Dermis blood vessel endothelial cell (primary cell): Measurements from ENCODE around the gene CPEB4. TPM values are rescaled to one million over a fixed set of nuclear protein-coding genes. Genes with fewer than 3 reads are reported as not detected.

Experiments used
- DNase-seq: peaks from one replicate; pipeline ENCODE4 v3.0.0; 2010
- total RNA-seq: library from RNA; depleted of rRNA; stranded (reverse); fragments of >200 nt; gene quantifications from 2 replicates; pipeline ENCODE4 v1.2.3, GENCODE V29; 2014

CPEB4 gene
- 16.8 and 18.0 TPM in 2 replicates for total RNA-seq

DNA sequence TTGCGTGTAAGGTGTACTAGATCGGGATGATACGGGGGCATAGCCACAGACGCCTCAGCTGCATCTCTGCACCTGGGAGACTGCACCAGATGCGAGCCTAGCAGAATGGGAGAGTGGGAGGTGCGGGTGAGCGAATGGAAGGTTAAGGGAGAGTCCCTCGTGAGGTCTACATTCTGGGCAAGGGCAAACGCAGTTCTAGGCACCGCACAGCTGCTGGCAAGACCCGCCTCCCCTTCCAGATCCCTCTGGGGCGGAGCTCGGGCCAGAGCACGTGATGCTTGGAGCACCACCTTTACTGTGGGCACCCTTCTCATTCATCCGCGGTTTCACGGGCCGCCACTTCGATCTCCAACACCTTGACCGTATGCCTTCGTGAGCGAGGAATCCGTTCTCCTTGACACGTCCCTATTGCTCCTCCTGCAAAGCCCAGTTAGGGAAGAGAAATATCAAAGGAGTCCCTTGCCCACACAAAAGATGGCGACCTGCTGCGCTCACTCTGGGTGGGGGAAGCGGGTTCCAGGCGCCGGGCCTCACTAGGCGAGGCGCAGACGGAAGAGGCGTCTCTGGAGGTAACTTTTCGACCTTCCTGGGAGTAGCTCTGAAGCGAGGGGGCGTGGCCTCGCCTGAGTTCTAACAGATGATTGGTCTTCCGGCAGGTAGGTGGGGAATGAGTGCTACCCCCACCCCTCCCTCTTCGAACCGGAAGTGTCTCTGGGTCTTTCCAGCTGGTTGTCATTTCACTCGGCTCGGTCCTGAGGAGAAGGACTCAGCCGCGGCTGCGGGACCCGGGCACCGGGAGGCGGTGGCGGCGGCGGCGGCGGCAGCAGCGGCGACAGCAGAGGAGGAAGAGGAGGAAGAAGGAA, at the start of gene CPEB4:
CPEB4 (plus strand) TSS at position 740 of the 863 bp plus-strand sequence. CDS start 1,385 bp downstream, outside the sequence.
- DNase-seq: peak; percentile 100

DNA sequence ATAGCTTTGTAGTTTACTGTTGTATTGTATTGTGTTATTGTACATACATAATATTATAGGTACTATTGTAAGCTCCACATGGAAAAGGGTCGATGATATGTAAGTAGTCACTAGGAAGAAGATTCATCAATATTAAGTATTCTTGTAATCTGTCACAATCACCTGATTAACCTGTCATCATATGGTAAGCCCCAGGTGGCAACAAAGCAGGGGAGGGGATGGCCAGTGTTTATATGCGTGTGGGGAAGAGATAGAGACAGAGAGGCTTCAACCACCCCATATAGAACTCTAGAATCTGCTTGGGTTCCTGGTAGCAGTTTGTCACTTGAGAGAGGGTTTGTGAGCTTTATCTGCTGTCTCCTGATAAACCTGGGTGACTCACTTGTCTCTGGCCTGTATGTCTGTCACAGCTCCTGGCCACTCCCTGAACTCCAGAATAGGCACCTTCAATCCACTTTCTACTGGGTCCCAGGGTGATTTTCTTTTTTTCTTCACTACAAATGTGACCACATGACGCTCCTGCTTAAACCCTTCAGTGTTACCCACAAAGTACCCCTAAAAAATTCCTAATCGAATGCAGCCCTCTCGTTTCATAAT, 48.9 kb upstream of the CPEB4 start:
- DNase-seq: no peak

DNA sequence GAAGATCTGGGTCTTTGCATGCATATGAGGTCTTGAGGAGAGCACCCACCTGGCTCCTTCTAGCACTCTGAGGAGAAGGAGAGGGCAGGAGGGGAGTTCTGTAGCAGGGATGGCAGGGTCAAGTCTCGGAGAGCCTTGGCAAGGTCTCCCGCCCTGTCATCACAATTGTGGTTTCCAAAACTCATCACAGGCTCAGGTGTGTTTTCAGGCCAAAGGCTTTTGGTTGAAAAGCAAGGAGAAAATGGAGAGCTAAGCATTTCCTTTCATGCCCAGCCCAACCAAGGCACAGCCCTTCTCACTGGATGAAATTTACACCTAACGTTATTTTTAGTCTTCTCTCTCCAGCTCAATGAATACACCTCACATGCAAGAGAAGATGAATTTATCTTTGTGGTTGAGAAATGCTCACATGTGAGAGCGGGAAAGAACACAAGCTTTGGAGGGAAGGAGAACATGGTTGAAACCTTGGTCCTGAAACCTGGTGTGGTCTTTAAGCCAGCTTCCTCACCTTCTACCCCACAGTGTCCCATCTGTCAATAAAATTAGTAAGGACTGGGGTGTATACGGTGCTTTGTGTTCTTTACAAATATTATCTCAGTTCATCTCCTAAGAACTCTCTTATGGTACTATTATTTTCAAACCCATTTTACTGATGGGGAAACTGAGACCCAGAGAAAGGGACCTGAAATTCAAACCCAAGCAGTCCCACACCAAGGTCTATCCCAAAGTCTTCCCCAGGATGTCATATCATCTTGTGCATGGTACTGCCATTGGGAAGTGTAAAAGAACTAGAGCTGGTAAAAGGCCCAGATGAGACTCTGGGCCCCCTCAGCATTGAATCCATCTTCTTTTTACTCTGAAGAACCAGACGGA, 47.8 kb upstream of the CPEB4 start:
- no peak for DNase-seq

DNA sequence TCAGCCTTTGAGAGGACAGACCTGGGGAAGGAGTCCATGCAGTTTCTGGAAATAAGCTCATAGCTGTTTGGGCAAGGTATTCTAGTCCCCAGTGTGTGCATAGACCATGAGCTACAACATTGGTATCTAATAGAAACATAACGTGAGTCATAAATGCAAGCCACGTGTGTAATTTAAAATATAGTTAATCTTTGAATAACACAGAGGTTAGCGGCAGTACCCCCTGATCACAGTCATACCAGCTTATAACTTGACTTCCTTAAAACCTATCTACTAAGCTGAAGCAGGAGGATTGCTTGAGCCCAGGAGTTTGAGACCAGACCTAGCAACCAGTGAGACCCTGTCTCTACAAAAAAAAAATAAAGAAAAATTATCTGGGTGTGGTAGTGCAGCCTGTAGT, 46.4 kb upstream of the CPEB4 start:
- no peak for DNase-seq

DNA sequence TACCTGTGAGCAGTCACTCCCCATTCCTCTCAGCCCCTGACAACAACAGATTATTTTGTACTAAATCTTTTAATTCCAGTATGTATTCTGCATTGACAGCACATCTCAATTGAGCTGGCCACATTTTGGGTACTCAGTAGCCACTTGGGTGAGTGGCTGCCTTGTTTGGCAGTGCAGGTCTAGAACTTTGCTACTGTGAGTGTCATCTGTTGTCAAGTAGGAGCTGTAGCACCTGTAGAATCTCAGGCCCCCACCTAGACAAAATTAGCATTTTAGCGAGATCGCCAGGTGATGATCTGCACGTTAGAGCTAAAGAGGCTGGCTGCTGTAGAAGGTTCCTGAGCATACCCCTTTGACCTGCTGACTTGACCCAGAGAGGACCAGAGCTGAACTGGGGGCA, 44.4 kb upstream of the CPEB4 start:
- no peak for DNase-seq

DNA sequence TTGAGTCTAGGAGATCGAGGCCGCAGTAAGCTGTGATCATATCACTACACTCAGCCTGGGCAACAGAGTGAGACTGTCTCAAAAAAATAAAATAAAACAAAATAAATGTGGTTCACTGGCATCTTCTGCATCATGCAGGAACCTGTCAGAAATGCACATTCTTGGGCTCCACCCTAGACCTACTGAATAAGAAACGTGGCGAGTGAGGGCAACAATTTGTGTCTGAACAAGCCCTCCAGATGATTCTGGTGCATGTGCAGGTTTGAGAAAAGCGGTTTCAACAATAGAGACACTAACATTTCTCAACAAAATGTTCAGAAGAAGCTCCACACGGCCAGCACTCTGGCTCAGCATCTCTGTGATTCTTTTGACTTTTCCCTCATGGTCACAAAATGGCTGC, 42.8 kb upstream of the CPEB4 start:
- no peak for DNase-seq

DNA sequence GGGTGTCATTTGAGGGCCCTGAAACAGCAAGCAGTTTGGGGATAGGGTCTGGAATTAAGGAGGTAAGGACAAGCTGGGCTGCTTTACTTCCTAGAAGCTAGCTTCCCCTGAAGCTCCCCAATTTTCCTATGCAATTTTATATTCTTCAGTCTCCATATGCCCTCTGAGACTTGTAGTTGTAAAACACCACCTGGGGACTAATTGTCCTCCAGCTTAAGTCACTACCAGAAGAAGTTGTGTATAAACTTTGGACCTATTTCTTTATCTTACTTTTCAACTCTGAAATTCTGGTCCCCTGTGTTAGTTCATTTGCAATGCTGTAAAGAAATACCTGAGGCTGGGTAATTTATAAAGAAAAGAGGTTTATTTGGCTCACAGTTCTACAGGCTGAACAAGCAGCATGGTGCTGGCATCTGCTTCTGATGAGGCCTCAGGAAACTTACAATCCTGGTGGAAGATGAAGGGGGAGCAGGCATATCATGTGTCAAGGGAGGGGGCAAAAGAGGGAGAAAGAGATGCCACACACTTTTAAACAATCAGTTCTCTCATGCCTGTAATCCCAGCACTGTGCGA, 41.1 kb upstream of the CPEB4 start:
- DNase-seq: no peak

DNA sequence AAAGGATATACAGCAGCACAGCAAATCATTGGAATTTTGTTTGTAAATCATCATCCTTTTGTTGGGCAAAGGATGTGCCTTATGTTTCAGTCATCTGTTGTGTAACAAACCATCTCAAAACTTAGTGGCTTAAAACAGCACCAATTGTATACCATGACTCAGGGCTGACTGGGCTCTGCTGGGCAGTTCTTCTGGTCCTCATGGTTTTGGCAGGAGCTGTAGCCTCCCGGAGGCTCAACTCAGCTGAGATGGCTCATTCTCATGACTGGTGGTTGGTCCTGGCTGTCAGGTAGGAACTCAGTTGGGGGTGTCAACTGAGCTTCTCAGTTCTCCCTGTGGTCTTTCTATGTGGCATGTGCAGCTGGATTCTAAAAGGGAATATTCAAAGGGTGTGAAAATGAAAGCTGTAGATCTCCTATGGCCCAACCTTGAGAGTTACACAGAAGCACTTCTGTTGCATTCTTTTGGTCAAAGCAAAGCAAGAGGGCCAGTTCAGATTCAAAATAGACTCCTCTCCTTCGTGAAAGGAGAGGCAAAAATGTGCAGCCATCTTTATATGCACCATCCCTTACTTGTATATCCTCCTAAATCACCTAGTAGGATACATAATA, 39.1 kb upstream of the CPEB4 start:
- DNase-seq: no peak

DNA sequence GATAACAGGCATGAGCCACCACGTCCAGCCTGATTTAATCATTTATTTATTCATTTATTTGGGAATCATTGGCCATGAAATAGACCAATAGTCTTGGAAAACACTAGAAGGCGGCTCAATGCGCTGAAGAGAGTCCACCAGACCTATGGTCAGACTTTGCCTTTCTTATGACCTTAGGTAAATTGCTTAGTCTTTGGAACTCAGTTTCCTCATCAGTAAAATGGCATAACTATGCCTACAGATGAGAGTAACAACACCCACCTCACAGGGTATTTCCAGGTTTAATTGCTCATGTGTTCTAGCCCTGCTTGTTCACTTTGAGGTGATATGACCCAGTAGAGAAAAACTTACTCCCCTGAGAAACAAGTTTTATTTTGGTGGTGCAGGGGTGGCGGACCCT, 38.2 kb upstream of the CPEB4 start:
- no peak for DNase-seq

DNA sequence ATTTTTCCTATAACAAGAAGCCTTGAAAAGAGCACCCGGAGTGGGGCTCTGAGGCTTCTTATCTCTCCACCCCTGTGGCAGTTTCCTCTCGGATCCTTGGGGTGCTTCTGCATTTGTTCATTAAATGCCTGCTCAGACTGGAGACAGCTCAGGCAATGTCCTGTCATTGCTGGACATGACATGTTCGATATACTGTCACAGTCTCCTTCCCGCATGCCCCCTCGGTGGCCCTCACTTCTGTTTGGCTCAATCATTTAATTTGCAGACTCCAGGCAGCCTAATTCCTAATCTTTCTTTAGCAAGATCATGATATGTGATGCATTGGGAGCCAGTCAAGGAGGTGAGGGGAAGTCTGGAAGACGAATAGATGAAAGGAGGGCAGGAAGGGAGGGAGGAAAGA, 37.5 kb upstream of the CPEB4 start:
- no peak for DNase-seq

DNA sequence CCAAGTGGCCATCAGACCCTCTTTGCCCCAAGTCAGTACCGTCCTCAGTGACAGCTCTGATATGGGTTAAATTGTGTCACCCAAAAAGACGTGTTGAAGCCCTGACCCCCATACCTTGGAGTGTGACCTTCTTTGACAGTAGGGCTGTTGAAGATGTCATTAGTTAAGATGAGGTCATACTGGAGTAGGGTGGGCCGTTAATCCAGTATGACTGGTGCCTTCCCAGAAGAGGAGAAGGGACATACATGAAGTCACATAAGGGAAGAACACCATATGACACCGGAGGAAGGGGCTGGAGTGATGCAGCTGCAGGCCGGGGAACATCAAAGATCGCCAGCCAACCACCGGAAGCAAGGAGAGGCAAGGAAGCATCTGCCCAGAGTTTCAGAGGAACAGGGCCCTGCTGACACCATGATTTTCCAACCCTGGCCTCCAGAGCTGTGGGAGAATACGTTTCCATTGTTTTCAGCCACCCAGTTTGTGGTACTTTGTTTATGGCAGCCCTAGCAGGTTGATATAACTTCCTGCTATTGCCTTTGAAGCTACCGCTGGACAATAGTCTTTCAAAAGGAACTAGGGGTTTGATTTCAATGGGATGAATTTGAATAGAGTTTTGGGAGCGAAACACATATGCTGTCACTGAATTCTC, 36.4 kb upstream of the CPEB4 start:
- peak; percentile 57 for DNase-seq

DNA sequence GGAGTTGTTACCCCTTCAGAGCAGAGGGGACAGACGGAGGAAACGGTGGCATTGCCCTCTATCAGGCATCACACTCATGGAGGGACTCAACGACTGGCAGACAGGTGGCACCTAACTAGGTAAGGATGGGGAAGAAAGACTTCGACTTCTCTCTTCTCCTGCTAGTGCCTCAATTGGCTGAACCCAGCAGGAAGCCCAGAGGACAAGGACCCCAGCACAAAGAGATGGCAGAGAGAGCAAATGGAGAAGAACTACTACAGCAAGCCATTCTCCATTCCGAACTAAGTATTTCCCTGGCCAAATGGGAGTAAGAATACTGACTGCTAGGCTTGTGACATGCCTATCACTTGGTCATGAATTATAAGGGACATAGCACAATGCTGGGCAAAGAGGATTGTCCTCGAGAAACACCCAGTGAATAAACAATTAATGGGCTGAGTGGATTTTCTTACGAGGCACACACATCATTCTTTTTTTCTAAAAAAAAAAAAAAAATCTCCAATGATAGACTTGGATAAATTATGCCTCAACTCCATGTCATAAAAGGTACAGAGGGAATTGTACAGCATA, 35.3 kb upstream of the CPEB4 start:
- DNase-seq: no peak

DNA sequence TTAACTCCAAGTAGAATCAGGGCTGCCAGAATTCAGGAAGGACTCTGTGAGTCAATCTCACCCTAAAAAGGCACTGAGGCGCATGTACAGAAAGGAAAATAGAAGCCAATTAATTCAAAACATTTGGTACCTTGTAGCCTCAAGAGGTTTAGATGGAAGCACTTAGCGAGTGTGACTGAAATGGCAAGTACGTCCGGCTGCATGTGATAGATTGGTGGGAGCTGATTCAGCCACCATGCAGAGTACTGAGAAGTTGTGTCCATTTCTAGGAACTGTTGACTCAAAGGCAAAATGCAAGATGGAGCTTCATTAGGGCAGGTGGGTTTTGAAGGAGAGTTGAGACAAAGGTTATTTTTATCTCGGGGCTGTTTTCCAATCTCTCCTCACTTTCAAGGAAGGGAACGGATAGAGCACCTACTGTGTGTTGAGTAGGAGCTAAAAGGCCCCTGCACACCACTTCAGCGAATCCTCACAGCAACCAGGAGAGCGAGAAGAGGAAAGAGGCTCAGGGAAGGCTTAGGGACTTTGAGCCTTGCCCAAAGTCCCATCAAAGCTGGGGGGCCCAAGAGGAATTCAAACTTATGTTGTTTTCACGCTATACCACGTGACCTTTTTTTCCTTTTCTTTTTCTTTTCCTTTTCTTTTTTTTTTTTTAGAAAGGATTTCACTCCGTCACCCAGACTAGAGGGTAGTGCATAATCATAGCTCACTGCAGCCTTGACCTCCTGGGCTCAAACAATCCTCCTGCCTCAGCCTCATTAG, 34.6 kb upstream of the CPEB4 start:
- DNase-seq: no peak

DNA sequence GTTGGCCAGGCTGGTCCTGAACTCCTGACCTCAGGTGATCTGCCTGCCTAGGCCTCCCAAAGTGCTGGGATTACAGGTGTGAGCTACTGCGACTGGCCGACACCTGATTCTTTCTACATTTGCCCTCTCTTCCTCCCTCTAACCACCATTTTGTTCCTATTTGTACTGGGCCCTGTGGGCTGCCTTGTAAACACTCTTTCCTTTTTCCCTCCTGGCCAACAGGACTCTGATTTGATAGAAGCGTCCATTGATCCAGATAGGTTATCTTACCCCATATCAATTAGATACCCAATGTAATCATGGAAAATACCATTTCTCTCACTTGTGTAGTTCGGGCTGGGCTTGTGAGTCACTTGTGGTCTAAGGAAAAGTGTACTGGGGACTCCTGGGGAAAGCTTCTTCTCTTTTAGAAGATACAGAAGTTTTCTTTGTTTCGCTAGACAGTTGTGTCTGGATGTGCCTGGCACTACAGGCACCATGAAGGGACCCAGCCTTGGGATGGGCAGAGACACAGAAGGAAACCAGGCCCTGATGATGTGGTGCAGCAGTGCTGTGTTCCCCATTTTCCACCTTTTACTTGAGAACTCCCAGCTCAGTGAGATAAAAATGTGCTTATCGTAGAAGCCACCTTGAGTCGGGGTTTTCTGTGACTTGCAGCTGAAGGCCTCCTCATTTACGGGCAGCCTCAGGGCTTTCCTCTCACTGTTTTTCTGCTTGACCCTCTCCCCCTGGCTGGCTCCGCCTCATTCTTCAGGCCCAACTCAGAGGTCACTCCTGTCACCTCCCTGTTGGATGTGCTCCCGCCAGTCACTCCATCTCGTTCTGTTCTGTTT, 32.8 kb upstream of the CPEB4 start:
- no peak for DNase-seq

DNA sequence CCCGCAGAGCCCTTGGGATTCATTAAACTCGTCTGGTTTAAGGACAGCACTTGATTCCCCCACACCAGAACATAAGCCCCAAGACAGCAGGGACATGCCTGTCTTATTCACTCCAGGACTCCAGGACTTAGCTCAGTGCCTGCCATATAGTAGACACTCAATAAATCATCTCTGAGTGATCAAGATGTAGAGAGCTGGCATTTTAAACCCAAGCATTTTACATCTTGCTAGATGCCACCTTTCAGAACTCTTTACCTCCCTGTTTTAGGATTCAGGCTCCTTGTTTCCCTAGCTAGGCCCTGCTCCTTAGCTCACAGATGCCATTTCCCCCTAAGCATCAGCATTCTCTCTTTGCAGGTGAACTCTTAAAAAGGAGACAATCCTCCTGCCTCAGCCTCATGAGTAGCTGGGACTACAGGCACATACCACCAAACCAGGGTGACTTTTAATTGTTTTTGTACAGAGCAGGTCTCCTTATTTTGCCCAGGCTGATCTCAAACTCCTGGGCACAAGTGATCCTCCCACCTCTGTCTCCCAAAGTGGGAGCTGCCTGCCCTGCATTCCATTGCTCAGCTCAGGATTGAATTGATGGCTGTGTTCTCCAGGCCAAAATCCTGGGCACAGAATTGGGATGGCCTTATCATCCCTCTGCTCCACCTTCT, 32.0 kb upstream of the CPEB4 start:
- DNase-seq: no peak

DNA sequence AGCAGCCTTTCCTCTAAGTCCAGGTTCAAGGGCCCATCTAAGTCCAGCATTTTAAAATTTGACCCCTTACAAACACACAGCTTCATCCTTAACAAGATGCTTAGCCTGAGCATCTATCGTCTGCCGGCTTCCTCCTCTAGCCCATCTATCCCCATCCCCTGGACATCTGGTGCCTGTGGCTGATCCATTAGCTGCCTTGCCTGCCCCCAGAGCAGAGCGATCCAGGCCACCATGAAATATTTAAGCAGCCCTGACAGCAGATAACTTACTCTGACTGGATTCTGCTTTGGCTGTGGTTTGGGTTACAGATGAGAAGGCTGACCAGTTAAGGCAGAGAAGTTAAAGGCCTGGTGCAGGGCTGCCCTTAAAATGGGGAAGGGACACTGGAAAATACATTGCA, 30.9 kb upstream of the CPEB4 start:
- DNase-seq: no peak

DNA sequence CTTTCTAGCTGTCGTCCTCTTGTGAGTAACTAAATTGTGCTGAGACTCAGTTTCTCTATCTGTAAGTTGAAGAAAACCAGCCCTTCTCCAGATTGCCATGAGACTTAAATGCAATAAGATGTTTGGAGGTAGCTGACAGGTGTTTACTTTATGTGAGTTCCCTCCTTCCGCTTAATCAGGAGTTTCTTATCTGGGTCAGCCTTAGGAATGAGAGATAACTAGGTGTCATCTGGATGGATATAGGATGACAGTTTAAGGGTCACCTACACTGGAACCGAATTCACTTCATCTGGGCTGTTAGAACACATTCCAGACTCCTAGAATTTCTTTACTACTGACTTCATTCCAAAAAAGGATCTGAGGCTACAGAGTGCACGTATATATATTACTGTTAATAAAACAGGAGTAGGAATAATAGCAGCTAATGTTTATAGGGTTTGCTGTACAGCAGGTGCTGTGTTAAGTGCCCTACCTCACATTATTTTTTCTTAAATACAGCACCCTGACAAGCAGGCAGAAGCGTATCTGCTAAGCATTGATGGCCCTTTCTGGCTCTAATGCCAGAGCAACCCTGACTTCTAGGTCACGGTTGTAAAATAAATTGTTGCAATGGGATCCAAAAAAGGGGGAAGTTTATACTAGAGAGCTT, 30.0 kb upstream of the CPEB4 start:
- DNase-seq: no peak

DNA sequence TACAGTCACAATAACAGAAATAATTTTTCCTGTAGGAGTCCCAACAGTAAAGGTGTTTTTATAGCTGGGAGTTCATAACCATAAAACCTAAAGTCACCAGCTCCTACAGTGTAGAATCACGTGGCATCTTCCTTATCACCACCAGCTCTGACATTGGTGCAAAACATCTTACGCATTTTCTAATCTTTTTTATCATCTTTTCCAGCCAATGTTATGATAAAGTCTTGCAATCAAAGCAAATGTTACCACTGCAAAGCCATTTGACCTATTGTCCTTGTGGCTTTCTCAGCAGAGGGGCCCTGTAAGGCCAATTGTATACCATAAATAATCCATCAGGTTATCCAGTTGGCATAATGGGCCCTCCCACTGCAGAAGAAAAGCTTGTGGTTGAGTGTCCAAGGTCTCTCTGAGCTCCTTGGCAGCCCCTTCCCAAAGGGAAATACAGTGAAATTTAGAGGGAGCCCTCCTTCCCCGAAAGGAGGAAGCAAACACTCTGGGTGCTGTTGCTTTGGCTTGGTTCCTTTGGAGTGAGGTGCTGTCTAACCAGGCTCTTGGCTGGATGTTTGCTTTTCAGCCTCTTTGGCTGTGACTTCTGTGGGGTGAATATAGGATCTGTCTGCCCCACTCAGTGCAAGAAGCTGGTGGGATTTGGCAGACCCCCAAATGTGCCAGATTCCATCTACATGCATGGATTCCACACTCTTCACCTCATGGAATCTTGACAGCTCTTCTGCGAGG, 29.3 kb upstream of the CPEB4 start:
- DNase-seq: no peak
